Right lobe of liver (tissue), 4 donors: ENCODE data around the gene OR51A7.

Experiments used
- CTCF ChIP-seq, 4 donors: fragments of 200-600 bp in 3 of 4; fragments of 450-650 bp in 1 of 4; IDR thresholded peaks; one replicate each; pipeline versions ENCODE4 v1.5.1 to v1.8.0; 2016 to 2022; ENCODE audit warnings: antibody characterized with exemption in 4 of 4, mild to moderate bottlenecking in 2 of 4
- POLR2A ChIP-seq: fragments of 450-650 bp; IDR thresholded peaks from one replicate; pipeline ENCODE4 v1.6.1; 2017; ENCODE audit warnings: antibody characterized with exemption, mild to moderate bottlenecking
- donor health status: DM: no; HTN: no; CAD: no.
- donor health status: DM: no; HTN: no; CAD: no.
- donor health status: DM: no; HTN: yes; CAD: no.

GRCh38 chr11:4919250-4919649 is 15.7 kb downstream of the OR51A7 start, which contains the start of gene OR51G2:
- TF ChIP-seq CTCF (IDR thresholded peaks at IDR 0.05) (no peak), POLR2A (no peak)
